GM10266 (cell line): ENCODE results near the gene ARL8B.
A peak's percentile ranks its signal among the peaks of the same experiment; 100 is the strongest.

Source experiments
- DNase-seq: peaks from one replicate; pipeline ENCODE4 v3.0.0; 2012; ENCODE audit errors: extremely low spot score
- CTCF ChIP-seq: IDR thresholded peaks from 2 replicates; pipeline ENCODE4 v1.5.1; 2012; ENCODE audit warnings: mild to moderate bottlenecking, low read depth; ENCODE audit not compliant: control insufficient read depth, insufficient read depth; ENCODE audit errors: missing control alignments

ARL8B gene

GRCh38 chr3:5184499-5184898 lies 62.4 kb downstream of the ARL8B start:
- DNase-seq: no peak
- no peak for TF ChIP-seq CTCF

- DNase-seq: no peak
- no peak for TF ChIP-seq CTCF
Observed at GRCh38 chr3:5185093-5185673, 63.1 kb downstream of the ARL8B start.

GRCh38 chr3:5186089-5186857 lies 64.2 kb downstream of the ARL8B start:
- no peak for TF ChIP-seq CTCF
- DNase-seq: peak; percentile 51

GRCh38 chr3:5186858-5187155 lies 64.7 kb downstream of the ARL8B start:
- DNase-seq: no peak

GRCh38 chr3:5187156-5187919 lies 65.2 kb downstream of the ARL8B start, which contains the start of gene EDEM1:
Gene EDEM1, plus strand, starts transcription at chr3:5187707. Its CDS starts 99 bp downstream, at chr3:5187806.
- TF ChIP-seq CTCF: no peak
- peak; percentile 99 for DNase-seq

More at GRCh38 chr3:5186858-5187155, 64.7 kb downstream of the ARL8B start:
- TF ChIP-seq CTCF: no peak

- DNase-seq: peak; percentile 49
- no peak for TF ChIP-seq CTCF
Observed at GRCh38 chr3:5187920-5188418, 65.9 kb downstream of the ARL8B start.
